HEK293T (cell line): ENCODE measurements around the gene FCER1G.

Experiments used
- CTCF ChIA-PET: fragments of 350-600 bp; formaldehyde crosslinking; extraction: SDS; loops from one replicate; lab custom pipeline; 2021; ENCODE audit warnings: antibody characterized with exemption, inconsistent platforms; lab: Yijun Ruan, JAX
- POLR2A ChIA-PET: fragments of 350-600 bp; formaldehyde crosslinking; extraction: SDS; loops from one replicate; lab custom pipeline; 2020; ENCODE audit warnings: antibody characterized with exemption, inconsistent platforms; lab: Yijun Ruan, JAX
- DNase-seq: peaks from one replicate; pipeline ENCODE4 v3.0.0; 2012; ENCODE audit warnings: mixed read lengths; ENCODE audit errors: extremely low spot score
- ARNT ChIP-seq: fragments of 450-650 bp; IDR thresholded peaks from 2 replicates; pipeline ENCODE4 v1.6.1; 2017; ENCODE audit warnings: mild to moderate bottlenecking
- BHLHE40 ChIP-seq: fragments of 450-650 bp; IDR thresholded peaks from 2 replicates; pipeline ENCODE4 v1.6.1; 2016; ENCODE audit warnings: mild to moderate bottlenecking, moderate library complexity, borderline replicate concordance
- CTBP1 ChIP-seq: fragments of 450-650 bp; IDR thresholded peaks from 2 replicates; pipeline ENCODE4 v1.6.1; 2016; ENCODE audit warnings: borderline replicate concordance
- ELF4 ChIP-seq: fragments of 450-650 bp; IDR thresholded peaks from 2 replicates; pipeline ENCODE4 v1.6.1; 2017; ENCODE audit warnings: antibody characterized with exemption
- FOXA1 ChIP-seq: fragments of 450-650 bp; IDR thresholded peaks from 2 replicates; pipeline ENCODE4 v1.6.1; 2016; ENCODE audit warnings: mild to moderate bottlenecking
- FOXM1 ChIP-seq: fragments of 450-650 bp; IDR thresholded peaks from 2 replicates; pipeline ENCODE4 v1.6.1; 2017; ENCODE audit warnings: mild to moderate bottlenecking, borderline replicate concordance
- HDGF ChIP-seq: fragments of 450-650 bp; IDR thresholded peaks from 2 replicates; pipeline ENCODE4 v1.6.1; 2017; ENCODE audit warnings: antibody characterized with exemption, borderline replicate concordance
- L3MBTL2 ChIP-seq: fragments of 450-650 bp; conservative IDR thresholded peaks from 2 replicates; pipeline ENCODE4 v1.6.1; 2016; ENCODE audit warnings: mild to moderate bottlenecking
- LEF1 ChIP-seq: fragments of 450-650 bp; IDR thresholded peaks from 2 replicates; pipeline ENCODE4 v1.6.1; 2017; ENCODE audit warnings: mild to moderate bottlenecking, borderline replicate concordance
- SP1 ChIP-seq: fragments of 450-650 bp; IDR thresholded peaks from 2 replicates; pipeline ENCODE4 v1.6.1; 2017
- SUZ12 ChIP-seq: fragments of 450-650 bp; IDR thresholded peaks from 2 replicates; pipeline ENCODE4 v1.6.1; 2016; ENCODE audit warnings: mild to moderate bottlenecking
- TARDBP ChIP-seq: fragments of 450-650 bp; IDR thresholded peaks from 2 replicates; pipeline ENCODE4 v1.6.1; 2016
- ZNF384 ChIP-seq: fragments of 450-650 bp; IDR thresholded peaks from 2 replicates; pipeline ENCODE4 v1.6.1; 2016
- TF ChIP-seq, protein P1 (sequence below): fragments of 450-650 bp; IDR thresholded peaks from 2 replicates; pipeline ENCODE4 v1.6.1; 2016

The FCER1G gene

DNA sequence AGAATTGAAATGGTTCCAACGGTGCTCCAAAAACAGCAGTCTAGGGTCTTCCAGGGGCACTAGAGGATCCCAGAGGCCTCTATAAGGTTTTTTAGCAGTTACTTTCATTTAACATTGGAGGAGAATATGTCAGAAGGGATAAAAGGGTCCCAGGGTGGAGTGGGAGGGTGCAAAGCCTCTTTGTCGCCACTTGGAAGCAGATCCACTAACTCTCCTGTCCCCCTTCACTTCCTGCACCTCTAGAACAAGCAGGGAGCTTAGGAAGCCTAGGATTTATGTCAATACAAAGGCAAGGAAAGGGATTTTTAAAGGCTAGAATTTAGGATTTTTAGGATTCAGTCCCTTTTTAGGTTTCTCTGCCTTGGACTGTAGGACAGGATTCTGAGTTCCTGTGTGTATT, 51.7 kb downstream of the FCER1G start:
- ChIA-PET POLR2A (no interaction called here), CTCF (interaction anchor here (0.7 to 1.2 kb wide), 2 partner anchors 24 to 41 kb away, joined by 3 to 4 read pairs; partner anchors contain the start of gene TOMM40L)
- no peak for DNase-seq
- TF ChIP-seq ZNF384 (no peak), SUZ12 (no peak), ARNT (no peak), CTBP1 (no peak), L3MBTL2 (no peak)

DNA sequence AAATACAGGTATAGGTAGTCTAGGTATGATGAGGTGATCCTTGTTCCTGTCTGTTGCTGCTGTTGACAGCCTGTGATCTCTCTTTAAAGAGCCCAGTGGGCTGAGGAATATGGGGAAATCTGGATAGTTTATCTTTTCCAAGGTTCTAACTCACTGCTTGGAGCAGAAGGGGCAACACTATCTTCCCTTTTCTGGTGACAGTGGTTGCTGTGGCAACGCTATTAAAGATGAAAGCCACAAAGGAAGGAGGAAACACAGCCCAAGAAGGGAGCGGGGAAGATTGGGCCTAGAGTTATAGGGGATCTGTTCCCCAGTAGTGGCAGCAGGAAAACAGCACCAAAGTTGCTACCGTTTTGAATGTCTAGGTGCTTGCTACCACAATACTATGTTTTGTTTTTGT, 52.2 kb downstream of the FCER1G start:
- DNase-seq, result no peak
- POLR2A ChIA-PET, result no interaction called here
- TF ChIP-seq, protein P1, sequence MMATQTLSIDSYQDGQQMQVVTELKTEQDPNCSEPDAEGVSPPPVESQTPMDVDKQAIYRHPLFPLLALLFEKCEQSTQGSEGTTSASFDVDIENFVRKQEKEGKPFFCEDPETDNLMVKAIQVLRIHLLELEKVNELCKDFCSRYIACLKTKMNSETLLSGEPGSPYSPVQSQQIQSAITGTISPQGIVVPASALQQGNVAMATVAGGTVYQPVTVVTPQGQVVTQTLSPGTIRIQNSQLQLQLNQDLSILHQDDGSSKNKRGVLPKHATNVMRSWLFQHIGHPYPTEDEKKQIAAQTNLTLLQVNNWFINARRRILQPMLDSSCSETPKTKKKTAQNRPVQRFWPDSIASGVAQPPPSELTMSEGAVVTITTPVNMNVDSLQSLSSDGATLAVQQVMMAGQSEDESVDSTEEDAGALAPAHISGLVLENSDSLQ, result no peak
- no peak for TF ChIP-seq FOXA1
- TF ChIP-seq HDGF, result no peak
- no peak for TF ChIP-seq SUZ12
- no peak for TF ChIP-seq FOXM1
- TF ChIP-seq SP1, result no peak
- no peak for TF ChIP-seq ZNF384
- no peak for TF ChIP-seq ELF4
- no peak for TF ChIP-seq LEF1
- TF ChIP-seq L3MBTL2, result no peak
- TF ChIP-seq ARNT, result no peak
- no peak for TF ChIP-seq BHLHE40
- TF ChIP-seq TARDBP, result no peak
- CTCF ChIA-PET, result interaction anchor here (1.2 kb wide), 1 partner anchor 42 kb away, joined by 4 read pairs; the partner anchor contains the start of gene TOMM40L
